Activated T-cell treated with anti-CD3 and anti-CD28 coated beads, Interleukin-2, amount 50 U/mL, for 24 hours (primary cell): ENCODE data around the gene KRTAP10-1.
"Not testable (repeated sequence)": the region's sequence is repeated elsewhere in the genome, so short reads cannot be mapped to it uniquely, and the experiment has no call there.

Experiments used
- DNase-seq: peaks from one replicate; pipeline ENCODE4 v3.0.0-alpha.2; 2020
- H3K27ac Mint-ChIP-seq: 2 replicates; pipeline ENCODE4 v1.8.0; 2020; ENCODE audit warnings: mild to moderate bottlenecking, mixed read lengths
- H3K27me3 Mint-ChIP-seq: 2 replicates; pipeline ENCODE4 v1.8.0; 2020; ENCODE audit warnings: mixed read lengths
- H3K36me3 Mint-ChIP-seq: 2 replicates; pipeline ENCODE4 v1.8.0; 2020; ENCODE audit warnings: low read depth, mixed read lengths
- H3K4me1 Mint-ChIP-seq: 2 replicates; pipeline ENCODE4 v1.8.0; 2020; ENCODE audit warnings: low read depth, mixed read lengths
- H3K4me3 Mint-ChIP-seq: 2 replicates; pipeline ENCODE4 v1.8.0; 2020; ENCODE audit warnings: mild to moderate bottlenecking, moderate library complexity, mixed read lengths
- H3K9me3 Mint-ChIP-seq: 2 replicates; pipeline ENCODE4 v1.8.0; 2020; ENCODE audit warnings: mixed read lengths

The KRTAP10-1 gene, protein sequence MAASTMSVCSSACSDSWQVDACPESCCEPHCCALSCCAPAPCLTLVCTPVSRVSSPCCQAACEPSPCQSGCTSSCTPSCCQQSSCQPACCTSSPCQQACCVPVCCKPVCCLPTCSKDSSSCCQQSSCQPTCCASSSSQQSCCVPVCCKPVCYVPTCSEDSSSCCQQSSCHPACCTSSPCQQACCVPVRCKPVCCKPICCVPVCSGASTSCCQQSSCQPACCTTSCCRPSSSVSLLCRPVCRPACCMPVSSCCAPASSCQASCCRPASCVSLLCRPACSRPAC

DNA sequence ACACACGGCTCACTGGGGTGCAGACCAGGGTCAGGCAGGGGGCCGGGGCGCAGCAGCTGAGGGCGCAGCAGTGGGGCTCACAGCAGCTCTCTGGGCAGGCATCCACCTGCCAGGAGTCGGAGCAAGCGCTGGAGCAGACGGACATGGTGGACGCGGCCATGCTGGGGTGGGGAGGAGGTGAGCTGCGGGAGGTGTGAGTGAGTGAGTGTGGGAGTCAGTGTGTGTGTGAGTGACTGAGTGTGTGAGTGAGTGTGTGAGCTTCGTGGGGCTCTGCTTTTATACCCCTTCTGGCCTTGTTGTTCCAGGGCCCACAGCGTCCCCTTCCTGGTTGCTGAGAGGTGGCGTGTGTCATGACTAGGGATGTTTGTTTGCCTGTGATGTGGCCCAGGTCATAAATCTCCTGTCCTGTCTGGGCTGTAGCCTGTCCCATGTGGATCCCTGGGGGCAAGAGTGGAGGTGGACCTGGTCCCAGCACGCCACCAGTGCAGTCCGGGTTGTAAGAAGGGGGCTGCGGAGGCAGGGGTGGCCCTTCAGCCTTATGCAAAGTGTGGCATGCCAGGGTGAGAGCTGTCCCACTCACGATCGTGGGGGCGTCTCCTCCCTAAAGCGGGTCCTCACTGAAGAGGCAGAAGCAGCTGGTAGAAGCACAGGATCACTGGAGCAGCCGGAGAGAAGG lies at the start of gene KRTAP10-1:
Gene KRTAP10-1 (minus strand): TSS at position 205 of the 676 bp plus-strand sequence. CDS start 45 bp downstream, at position 160.
- Mint-ChIP-seq H3K9me3 (no peaks in the 10 kb centered on the region), H3K4me1 (no peaks in the 10 kb centered on the region), H3K27ac (no peak within 1 kb of the TSS), H3K4me3 (no peak within 1 kb of the TSS), H3K36me3 (no peaks in the 10 kb centered on the region), H3K27me3 (no peaks in the 10 kb centered on the region)
- no peak for DNase-seq

DNA sequence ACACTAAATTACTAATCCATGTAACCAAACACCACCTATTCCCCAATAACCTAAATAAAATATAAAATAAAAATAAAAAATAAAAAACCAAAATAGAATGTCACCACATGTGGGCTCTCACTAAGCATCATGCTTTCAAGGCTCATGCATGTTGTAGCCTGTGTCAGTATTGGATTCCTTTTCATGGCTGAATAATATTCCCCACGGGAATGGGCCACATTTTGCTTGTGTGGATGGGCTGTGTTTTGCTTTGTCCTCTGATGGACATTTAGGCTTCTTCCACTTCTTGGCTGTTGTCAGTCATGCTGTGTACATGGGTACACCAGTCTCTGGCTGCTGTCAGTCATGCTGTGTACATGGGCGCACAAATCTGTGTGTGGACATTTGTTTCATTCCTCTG lies 49.1 kb upstream of the KRTAP10-1 start:
- H3K27ac Mint-ChIP-seq, result no peak overlapping the region
- H3K36me3 Mint-ChIP-seq, result no peaks in the 10 kb centered on the region
- H3K4me1 Mint-ChIP-seq, result peaks cover 2% of the 10 kb centered on the region
- H3K4me3 Mint-ChIP-seq, result no peak overlapping the region
- peaks cover 17% of the 10 kb centered on the region for H3K27me3 Mint-ChIP-seq
- DNase-seq, result no peak
- H3K9me3 Mint-ChIP-seq, result no peaks in the 10 kb centered on the region

DNA sequence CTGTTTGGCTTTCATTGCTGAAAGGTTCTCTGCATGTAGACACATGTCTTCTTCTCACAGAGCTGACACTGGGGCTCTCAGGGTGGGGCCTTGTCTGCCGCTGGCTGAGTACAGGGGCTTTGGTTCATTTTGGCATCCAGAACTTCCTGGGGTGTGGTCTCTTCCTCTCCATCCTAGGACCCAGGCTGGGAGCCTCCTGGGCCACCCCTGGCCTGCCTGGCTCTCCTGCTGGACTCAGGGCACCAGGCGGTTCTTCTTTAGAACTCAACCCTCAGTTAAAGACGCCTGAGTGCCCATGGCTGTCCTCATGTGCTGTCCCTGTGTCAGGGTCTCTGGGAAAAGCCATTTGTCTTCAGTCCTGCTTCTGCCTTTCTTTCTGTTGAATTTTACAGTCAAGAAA lies 45.9 kb upstream of the KRTAP10-1 start:
- H3K4me1 Mint-ChIP-seq, result peaks cover 10% of the 10 kb centered on the region
- peaks cover 10% of the 10 kb centered on the region for H3K9me3 Mint-ChIP-seq
- H3K4me3 Mint-ChIP-seq, result no peak overlapping the region
- no peaks in the 10 kb centered on the region for H3K36me3 Mint-ChIP-seq
- no peak overlapping the region for H3K27ac Mint-ChIP-seq
- DNase-seq, result peak; percentile 13
- peaks cover 17% of the 10 kb centered on the region for H3K27me3 Mint-ChIP-seq

DNA sequence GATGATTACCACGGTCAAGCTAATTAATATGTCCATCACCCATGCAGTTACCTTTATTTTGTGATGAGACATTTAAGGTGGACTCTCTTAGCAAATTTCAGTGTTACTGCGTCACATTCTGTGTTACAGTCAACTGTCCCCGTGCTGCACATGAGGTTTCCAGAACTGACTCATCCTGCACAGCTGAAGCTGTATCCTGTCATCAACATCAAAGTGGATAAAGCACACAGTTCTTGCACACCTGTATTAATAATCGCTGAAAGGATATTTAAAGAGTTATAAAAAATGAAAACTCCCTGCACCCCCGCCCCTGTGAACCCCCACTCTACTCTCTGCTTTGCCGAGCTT lies 43.8 kb upstream of the KRTAP10-1 start:
- peak; percentile 32 for DNase-seq
- no peak overlapping the region for H3K4me3 Mint-ChIP-seq
- no peaks in the 10 kb centered on the region for H3K36me3 Mint-ChIP-seq
- H3K9me3 Mint-ChIP-seq, result peaks cover 10% of the 10 kb centered on the region
- H3K27ac Mint-ChIP-seq, result no peak overlapping the region
- peaks cover 16% of the 10 kb centered on the region for H3K27me3 Mint-ChIP-seq
- peaks cover 13% of the 10 kb centered on the region for H3K4me1 Mint-ChIP-seq

DNA sequence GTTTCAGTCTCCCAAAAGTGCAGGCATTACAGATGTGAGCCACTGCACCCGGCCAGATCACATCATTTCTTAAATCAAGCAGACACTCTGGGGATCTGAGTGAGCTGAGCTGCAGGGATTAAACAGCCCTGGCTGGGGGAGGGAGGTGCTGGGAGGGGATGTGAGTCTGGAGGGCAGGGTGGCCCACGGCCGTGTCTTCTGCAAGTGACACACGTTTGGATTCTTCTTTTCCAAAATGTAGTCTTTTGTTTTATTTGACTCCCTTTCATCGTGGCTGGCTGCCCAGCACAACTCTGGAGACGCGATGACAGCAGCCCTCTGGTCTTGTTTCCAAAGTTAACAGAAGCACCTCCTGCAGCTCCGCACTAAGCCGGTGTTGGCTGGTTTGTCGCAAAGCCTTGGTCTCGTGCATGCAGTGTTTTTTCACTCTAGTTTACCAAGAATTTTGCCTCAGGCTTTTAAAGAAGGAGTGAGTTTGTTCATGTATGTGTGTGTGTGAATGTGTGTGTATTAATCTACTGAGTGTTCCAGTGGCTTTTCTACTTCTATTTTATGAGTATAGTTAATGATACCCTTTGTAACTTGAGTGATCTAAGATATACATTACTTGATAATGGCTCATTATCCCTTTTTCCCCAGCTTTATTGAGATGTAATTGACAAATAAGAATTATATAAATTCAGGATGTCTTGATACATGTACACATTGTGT lies 43.2 kb upstream of the KRTAP10-1 start:
- no peak for DNase-seq
- Mint-ChIP-seq H3K27me3 (peaks cover 16% of the 10 kb centered on the region), H3K36me3 (no peaks in the 10 kb centered on the region), H3K9me3 (peaks cover 10% of the 10 kb centered on the region), H3K4me1 (peaks cover 13% of the 10 kb centered on the region), H3K4me3 (no peak overlapping the region), H3K27ac (no peak overlapping the region)

DNA sequence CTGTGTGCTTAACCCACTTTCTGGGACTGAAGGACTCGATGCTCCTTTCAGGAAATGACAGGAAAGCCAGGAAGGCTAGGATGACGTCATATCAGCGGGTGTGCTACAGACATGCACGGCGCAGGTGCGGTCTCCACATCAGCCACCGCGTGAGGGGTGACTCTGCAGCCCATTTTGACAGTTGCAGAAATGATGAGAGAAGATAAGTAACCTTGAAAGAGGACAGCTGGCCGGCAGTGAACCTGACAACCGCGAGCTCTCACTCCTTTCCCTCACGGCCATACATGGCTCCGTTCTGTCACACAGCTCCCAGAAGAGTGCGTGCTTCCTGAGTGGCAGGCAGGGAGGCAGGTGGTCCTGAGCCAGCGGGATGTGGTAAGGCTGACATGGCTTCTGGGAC lies 42.1 kb upstream of the KRTAP10-1 start:
- H3K27me3 Mint-ChIP-seq, result peaks cover 16% of the 10 kb centered on the region
- no peaks in the 10 kb centered on the region for H3K36me3 Mint-ChIP-seq
- no peak overlapping the region for H3K27ac Mint-ChIP-seq
- H3K4me3 Mint-ChIP-seq, result no peak overlapping the region
- no peak for DNase-seq
- peaks cover 16% of the 10 kb centered on the region for H3K9me3 Mint-ChIP-seq
- peaks cover 13% of the 10 kb centered on the region for H3K4me1 Mint-ChIP-seq

DNA sequence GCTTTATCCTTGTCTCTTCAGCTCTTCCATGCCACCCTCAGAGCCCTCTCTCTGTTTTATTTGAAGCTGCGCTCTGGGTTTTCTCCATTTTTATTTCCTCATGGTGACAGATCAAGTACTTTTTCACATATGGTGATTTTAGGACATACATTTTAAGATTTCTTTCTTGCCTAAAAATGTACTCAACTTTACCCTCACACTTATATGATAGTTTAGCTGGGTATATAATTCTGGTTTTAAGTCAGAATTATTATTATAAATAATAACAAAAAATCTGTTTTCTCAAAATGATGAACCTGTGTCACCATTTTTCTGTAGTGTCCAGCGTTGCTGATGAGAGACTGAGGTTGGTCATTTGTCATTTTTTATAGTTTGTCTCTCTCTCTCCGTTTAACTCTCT lies 41.2 kb upstream of the KRTAP10-1 start:
- H3K9me3 Mint-ChIP-seq, result peaks cover 22% of the 10 kb centered on the region
- no peak overlapping the region for H3K27ac Mint-ChIP-seq
- H3K4me1 Mint-ChIP-seq, result peaks cover 13% of the 10 kb centered on the region
- H3K4me3 Mint-ChIP-seq, result no peak overlapping the region
- H3K27me3 Mint-ChIP-seq, result peaks cover 10% of the 10 kb centered on the region
- H3K36me3 Mint-ChIP-seq, result no peaks in the 10 kb centered on the region
- DNase-seq, result no peak

DNA sequence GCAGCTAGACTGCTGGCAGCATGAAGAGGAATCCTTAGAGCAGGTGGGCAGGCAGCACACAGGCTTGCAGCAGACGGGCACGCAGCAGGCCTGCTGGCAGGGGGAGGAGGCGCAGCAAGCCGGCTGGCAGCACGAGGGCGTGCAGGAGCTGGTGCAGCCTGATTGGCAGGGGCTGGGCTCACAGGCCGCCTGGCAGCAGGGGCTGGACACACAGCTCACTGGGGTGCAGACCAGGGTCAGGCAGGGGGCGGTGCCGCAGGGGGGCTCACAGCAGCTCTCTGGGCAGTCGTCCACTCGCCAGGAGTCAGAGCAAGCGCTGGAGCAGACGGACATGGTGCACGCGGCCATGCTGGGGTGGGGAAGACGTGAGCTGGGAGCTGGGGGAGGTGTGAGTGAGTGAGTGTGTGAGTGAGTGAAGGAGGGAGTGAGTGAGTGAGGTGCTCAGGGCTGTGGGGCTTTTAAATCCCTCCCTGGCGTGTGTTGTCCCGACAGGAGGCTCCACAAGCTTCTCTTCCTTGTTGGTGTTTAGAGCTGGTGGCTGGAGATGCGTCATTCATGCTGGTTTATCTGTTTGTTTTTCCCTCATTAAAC lies 40.3 kb upstream of the KRTAP10-1 start, which contains the start of gene KRTAP10-5:
Gene KRTAP10-5 (minus strand): TSS at position 374 of the 591 bp plus-strand sequence. CDS start 26 bp downstream, at position 348.
- H3K4me3 Mint-ChIP-seq, H3K27me3 Mint-ChIP-seq, H3K36me3 Mint-ChIP-seq, H3K27ac Mint-ChIP-seq: not testable (repeated sequence)
- DNase-seq, result peak; percentile 29
- Mint-ChIP-seq H3K4me1 (peaks cover 13% of the 10 kb centered on the region), H3K9me3 (peaks cover 22% of the 10 kb centered on the region)

DNA sequence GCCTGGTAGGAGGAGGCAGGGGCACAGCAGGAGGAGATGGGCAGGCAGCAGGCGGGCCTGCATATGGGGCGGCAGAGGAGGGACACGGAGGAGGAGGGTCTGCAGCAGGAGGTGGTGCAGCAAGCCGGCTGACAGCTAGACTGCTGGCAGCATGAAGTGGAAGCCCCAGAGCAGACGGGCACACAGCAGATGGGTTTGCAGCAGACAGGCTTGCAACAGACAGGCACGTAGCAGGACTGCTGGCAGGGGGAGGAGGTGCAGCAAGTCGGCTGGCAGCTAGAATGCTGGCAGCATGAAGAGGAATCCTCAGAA lies 39.8 kb upstream of the KRTAP10-1 start:
- Mint-ChIP-seq H3K27ac (no peak overlapping the region), H3K9me3 (peaks cover 22% of the 10 kb centered on the region), H3K36me3 (no peaks in the 10 kb centered on the region), H3K27me3 (peaks cover 5% of the 10 kb centered on the region), H3K4me1 (peaks cover 15% of the 10 kb centered on the region), H3K4me3 (no peak overlapping the region)
- no peak for DNase-seq

DNA sequence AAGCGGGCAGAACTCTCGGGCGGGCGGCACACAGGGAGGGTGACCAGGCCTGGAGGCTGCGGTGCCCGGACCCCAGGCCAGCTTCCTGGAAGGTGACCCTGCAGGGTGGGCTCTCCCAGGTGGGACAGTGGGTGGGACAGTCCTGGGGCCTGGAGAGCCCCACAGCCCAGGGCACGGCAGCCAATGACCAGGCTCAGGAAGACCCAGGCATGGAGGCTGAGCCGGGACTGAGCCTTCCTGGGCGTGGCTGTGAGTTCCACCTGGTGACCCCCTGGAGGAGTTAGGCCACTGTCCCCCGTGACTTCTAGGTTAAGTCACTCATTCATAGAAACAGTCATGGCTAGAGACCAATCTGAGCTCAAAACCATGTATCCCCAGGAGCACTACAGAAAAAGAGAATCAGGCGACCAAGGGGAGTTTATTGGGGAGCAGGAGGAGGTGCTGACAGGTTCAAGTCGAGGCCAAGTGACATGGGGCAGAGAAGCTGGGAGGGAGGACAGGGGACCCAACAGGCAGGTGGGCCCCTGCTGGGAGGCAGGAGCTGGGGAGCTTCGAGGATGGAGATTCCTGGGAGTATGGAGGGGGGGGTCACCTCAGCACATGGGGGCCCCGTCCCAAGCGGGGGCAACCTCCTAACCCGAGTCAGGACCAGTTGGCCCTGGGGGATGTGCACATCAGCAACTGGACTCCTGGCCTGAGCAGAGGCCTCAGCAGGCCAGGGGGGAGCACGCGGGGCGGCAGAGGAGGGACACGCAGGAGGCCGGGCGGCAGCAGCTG lies 39.2 kb upstream of the KRTAP10-1 start:
- Mint-ChIP-seq H3K27ac (no peak overlapping the region), H3K9me3 (peaks cover 22% of the 10 kb centered on the region)

DNA sequence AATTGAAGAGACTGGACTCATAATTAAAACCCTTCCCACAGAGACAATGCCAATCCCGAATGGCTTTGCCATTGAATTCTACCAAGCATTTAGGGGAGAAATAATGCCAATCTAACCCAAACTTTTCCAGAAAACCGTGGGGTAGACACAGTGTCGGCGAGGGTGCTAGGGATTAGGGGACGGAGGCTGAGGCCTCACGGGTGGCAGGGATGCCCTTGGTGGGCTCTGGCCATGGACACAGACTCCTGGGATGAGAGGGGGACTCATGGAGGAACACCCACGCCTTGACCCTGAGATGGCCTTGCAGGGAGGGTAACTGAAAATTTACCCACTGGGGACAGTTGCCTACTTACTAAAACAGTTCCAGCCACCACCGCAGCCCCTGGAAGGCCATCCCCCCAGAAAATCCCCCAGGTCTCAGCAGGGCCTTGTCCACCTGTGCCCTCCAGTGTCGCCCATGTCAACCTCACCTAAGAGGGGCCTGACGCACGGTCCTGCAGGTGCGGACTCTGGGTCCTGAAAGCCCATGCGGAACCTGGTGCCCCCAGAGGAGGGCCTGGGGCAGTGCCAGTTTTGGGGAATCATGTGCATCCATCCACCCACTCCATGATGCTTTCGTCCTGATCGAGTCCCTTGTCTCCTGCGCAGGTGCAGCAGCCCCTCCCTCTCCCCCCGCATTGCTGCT lies 38.5 kb upstream of the KRTAP10-1 start:
- Mint-ChIP-seq H3K4me3 (no peak overlapping the region), H3K27ac (no peak overlapping the region), H3K4me1 (peaks cover 12% of the 10 kb centered on the region), H3K36me3 (no peaks in the 10 kb centered on the region), H3K27me3 (peaks cover 9% of the 10 kb centered on the region), H3K9me3 (peaks cover 22% of the 10 kb centered on the region)
- DNase-seq, result peak; percentile 5

More for the DNA sequence above, 39.2 kb upstream of the KRTAP10-1 start:
- peaks cover 9% of the 10 kb centered on the region for H3K27me3 Mint-ChIP-seq
- peaks cover 19% of the 10 kb centered on the region for H3K4me1 Mint-ChIP-seq
- H3K36me3 Mint-ChIP-seq, result no peaks in the 10 kb centered on the region
- peak; percentile 14 for DNase-seq
- H3K4me3 Mint-ChIP-seq, result no peak overlapping the region

DNA sequence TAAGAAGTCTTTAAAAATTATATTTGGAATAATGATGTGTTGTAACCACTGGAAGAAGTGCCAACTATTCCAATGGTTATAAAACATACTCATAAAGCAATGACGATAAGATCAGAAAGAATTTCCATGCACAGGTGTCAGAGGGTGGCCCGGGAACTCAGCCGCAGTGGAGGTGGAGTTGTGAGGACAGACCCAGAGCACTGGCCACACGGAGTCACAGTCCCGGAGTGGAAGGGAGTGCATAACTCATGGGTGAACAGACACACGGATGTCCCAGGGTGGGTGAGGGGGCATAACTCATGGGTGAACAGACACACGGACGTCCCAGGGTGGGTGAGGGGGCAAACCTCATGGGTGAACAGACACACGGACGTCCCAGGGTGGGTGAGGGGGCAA lies 36.0 kb upstream of the KRTAP10-1 start:
- H3K36me3 Mint-ChIP-seq, result no peaks in the 10 kb centered on the region
- peaks cover 12% of the 10 kb centered on the region for H3K9me3 Mint-ChIP-seq
- peaks cover 12% of the 10 kb centered on the region for H3K27me3 Mint-ChIP-seq
- no peak overlapping the region for H3K27ac Mint-ChIP-seq
- no peak overlapping the region for H3K4me3 Mint-ChIP-seq
- peak; percentile 5 for DNase-seq
- peaks cover 9% of the 10 kb centered on the region for H3K4me1 Mint-ChIP-seq

DNA sequence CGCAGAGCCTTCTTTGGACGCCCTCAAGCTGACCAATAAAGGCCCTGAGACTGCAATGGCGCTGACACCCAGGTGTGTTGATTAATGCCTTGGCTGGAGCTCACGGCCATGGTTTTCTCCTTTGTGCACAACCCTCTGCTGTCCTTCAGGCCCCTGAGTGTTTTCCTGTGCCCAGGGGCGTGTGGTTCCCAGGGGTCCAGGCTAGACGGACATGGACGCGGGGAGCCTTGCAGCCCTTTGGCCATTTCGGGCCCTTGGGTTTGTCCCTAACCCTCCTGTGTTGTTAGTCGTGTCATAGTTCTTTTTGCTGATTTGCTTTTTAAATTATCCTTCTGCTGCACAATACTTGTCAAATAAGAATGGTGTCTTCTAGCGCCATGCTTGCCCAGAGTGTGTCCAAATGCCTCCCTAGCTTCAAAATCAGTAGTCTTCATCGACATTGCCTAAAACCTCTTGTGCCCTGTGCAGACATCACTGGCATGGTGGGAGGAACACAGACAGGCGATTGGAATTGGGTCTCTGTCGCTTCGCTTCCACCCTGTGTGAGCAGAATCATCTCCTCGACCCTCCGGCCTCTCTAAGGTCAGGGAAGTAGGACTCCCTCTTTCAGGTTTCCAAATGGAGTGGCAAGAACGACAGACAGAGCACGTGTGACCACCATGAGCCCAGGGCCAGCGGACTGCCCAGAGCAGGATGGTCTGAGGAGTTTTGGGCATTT lies 35.5 kb upstream of the KRTAP10-1 start:
- peaks cover 9% of the 10 kb centered on the region for H3K4me1 Mint-ChIP-seq
- no peaks in the 10 kb centered on the region for H3K36me3 Mint-ChIP-seq
- no peak overlapping the region for H3K4me3 Mint-ChIP-seq
- H3K9me3 Mint-ChIP-seq, result peaks cover 11% of the 10 kb centered on the region
- peaks cover 12% of the 10 kb centered on the region for H3K27me3 Mint-ChIP-seq
- H3K27ac Mint-ChIP-seq, result no peak overlapping the region
- peak; percentile 22 for DNase-seq
